ENCODE data around the gene RPTOR.

RPTOR gene

GRCh38 chr17:80712089-80712488 lies 167.5 kb downstream of the RPTOR start:
- DNase-seq (ENCODE audit: low read depth): no peak
- no peak for TF ChIP-seq CTCF (IDR thresholded peaks at IDR 0.05; ENCODE audit: low read depth, low read length, missing control alignments)
- H3K4me3 ChIP-seq (ENCODE audit: low read depth, low read length): no peak overlapping the region

DNA sequence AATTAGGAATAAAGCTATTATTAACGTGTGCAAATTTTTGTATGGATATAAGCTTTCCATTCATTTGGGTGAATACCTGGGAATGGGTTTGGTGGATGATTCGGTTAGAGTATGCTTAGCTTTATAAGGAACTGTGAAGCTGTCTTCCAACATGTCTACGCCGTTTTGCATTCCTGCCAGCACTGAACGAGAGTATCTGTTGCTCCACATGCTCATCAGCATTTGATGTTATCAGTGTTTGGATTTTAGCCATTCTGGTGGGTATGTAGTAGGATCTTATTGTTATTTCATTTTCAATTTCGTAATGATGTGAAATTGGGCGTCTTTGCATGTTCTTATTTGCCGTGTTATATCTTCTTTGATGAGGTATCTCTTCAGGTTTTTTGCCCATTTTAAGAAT lies 168.0 kb downstream of the RPTOR start:
- H3K4me3 ChIP-seq (ENCODE audit: low read depth, low read length): no peak overlapping the region
- no peak for TF ChIP-seq CTCF (IDR thresholded peaks at IDR 0.05; ENCODE audit: low read depth, low read length, missing control alignments)
- DNase-seq (ENCODE audit: low read depth): no peak

DNA sequence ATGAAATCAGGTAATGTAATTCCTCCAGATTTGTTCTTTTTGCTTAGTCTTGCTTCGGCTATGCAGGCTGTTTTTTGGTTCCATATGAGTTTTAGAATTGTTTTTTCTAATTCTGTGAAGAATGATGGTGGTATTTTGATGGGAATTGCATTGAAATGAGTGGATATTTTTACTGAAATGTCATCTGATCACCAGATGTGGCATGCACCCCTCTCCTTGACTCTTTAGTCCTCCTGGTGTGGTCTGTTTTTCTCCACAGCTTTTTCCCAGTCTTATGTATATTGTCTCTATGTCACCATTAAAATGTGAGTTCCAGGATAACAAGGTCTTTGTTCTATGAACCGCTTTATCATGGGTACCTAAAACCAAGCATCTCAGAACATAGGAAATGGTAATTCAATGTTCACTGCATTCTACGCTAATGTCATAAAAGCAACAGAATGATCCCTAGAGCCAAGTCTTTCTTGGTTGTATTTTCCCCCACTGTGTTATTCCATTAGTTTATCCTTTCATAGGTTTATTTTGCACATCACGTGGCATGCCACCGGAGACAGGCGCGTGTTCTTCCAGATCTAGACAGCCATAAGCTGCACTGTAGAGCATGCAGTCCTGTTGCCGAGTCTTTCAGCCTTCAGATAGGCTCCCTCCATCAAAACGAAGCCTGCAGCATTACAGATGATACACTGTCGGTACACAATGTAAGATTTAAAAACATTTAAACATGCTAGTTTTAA lies 172.5 kb downstream of the RPTOR start:
- no peak for DNase-seq (ENCODE audit: low read depth)
- TF ChIP-seq CTCF (IDR thresholded peaks at IDR 0.05; ENCODE audit: low read depth, low read length, missing control alignments): no peak
- no peak overlapping the region for H3K4me3 ChIP-seq (ENCODE audit: low read depth, low read length)

DNA sequence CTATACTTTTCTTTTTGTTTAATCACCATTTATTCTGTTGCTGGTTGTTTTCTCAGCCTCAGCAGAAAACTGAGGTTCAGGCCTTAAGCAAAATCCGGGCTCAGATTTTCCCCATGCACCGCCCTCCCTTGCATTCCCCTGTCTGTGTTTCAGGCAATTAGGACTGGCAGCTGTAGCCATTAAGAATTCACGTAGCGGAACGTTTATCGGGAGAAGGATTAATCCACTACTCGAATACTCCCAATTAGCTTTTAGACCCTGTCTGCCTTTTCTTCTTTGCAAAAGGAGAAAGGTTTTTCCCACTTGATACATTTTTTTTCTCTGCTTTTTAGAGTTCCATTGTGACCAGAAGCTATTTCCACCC lies 173.1 kb downstream of the RPTOR start:
- no peak for DNase-seq (ENCODE audit: low read depth)
- no peak overlapping the region for H3K4me3 ChIP-seq (ENCODE audit: low read depth, low read length)
- TF ChIP-seq CTCF (IDR thresholded peaks at IDR 0.05; ENCODE audit: low read depth, low read length, missing control alignments): no peak

DNA sequence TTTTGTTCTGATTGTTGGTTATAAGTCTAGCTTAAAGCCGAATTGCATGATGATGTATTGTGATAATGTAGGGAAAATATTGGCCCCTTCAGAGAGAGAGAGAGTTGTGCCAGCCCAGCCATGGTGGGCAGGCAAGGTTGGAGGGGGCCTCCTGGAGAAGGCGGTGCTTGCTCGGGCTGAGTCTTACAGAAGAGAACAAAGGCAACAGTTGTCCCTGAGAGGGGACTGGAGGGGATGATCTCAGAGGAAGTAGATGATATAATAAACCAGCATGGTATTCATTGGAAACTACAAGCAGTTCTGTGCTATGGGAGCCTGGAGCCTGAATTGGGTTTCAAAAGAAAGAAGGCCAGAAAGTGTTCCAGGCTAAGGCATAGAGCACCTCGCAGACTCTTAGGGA lies 173.8 kb downstream of the RPTOR start:
- TF ChIP-seq CTCF (IDR thresholded peaks at IDR 0.05; ENCODE audit: low read depth, low read length, missing control alignments): no peak

DNA sequence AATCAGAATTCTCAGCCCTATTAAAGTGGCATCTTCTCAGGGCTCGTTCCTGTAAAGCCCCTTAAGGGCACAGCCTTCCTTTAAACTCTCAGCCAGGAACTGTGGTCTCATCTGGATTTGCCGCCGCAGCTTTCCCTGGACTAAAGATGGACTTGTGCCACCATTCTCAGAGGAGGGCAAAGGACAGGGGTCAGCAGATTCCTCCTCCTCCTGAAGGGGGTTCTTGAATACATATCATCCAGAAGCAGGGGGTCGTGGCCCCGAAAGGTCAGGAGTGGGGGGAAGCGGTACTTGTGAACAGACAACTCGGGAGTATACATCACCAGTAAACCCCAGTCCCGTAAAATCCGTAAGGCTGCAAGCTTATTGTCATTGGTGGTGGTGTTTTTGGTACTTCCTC lies 174.8 kb downstream of the RPTOR start:
- no peak for DNase-seq (ENCODE audit: low read depth)
- no peak for TF ChIP-seq CTCF (IDR thresholded peaks at IDR 0.05; ENCODE audit: low read depth, low read length, missing control alignments)
- H3K4me3 ChIP-seq (ENCODE audit: low read depth, low read length): no peak overlapping the region

More for the DNA sequence above, 173.8 kb downstream of the RPTOR start:
- no peak overlapping the region for H3K4me3 ChIP-seq (ENCODE audit: low read depth, low read length)
- no peak for DNase-seq (ENCODE audit: low read depth)

Measured in GM12864 (cell line).